HEK293 (cell line): Measurements from ENCODE around the gene SOX12.

Experiments
- YY1 ChIP-seq: fragments of 450-650 bp; formaldehyde crosslinking; IDR thresholded peaks from 2 replicates; pipeline ENCODE4 v1.5.1; 2018; ENCODE audit warnings: missing biosample characterization, missing genetic modification characterization
- ZBTB17 ChIP-seq: fragments of 450-650 bp; formaldehyde crosslinking; IDR thresholded peaks from 2 replicates; pipeline ENCODE4 v1.5.1; 2016; ENCODE audit warnings: missing biosample characterization, missing genetic modification characterization
- ZBTB26 ChIP-seq: fragments of 450-650 bp; formaldehyde crosslinking; optimal IDR thresholded peaks from 2 replicates; pipeline ENCODE3; 2016; ENCODE audit warnings: missing biosample characterization, mild to moderate bottlenecking, missing genetic modification characterization
- ZBTB48 ChIP-seq: fragments of 450-650 bp; formaldehyde crosslinking; IDR thresholded peaks from 2 replicates; pipeline ENCODE4 v1.5.1; 2016; ENCODE audit warnings: missing biosample characterization, missing genetic modification characterization
- ZFP69B ChIP-seq: fragments of 450-650 bp; formaldehyde crosslinking; IDR thresholded peaks from 2 replicates; pipeline ENCODE4 v1.5.1; 2016; ENCODE audit warnings: missing biosample characterization, missing genetic modification characterization
- ZIC2 ChIP-seq: fragments of 450-650 bp; formaldehyde crosslinking; IDR thresholded peaks from 2 replicates; pipeline ENCODE4 v1.5.1; 2016; ENCODE audit warnings: missing biosample characterization, missing genetic modification characterization
- ZNF114 ChIP-seq: fragments of 450-650 bp; formaldehyde crosslinking; IDR thresholded peaks from 2 replicates; pipeline ENCODE4 v1.5.0; 2017; ENCODE audit warnings: missing biosample characterization, missing genetic modification characterization
- ZNF132 ChIP-seq: fragments of 450-650 bp; formaldehyde crosslinking; IDR thresholded peaks from 2 replicates; pipeline ENCODE4 v1.5.1; 2017; ENCODE audit warnings: missing biosample characterization, missing genetic modification characterization, borderline replicate concordance
- ZNF138 ChIP-seq: fragments of 450-650 bp; formaldehyde crosslinking; IDR thresholded peaks from 2 replicates; pipeline ENCODE4 v1.5.1; 2016; ENCODE audit warnings: missing biosample characterization, missing genetic modification characterization, borderline replicate concordance
- ZNF148 ChIP-seq: fragments of 450-650 bp; formaldehyde crosslinking; IDR thresholded peaks from 2 replicates; pipeline ENCODE4 v1.5.0; 2017; ENCODE audit warnings: missing biosample characterization, missing genetic modification characterization, borderline replicate concordance
- ZNF174 ChIP-seq: fragments of 450-650 bp; formaldehyde crosslinking; IDR thresholded peaks from 2 replicates; pipeline ENCODE4 v1.5.0; 2017; ENCODE audit warnings: missing biosample characterization, mild to moderate bottlenecking, missing genetic modification characterization
- ZNF184 ChIP-seq: fragments of 450-650 bp; IDR thresholded peaks from 2 replicates; pipeline ENCODE4 v1.5.1; 2018; ENCODE audit warnings: missing biosample characterization, mild to moderate bottlenecking, missing genetic modification characterization
- ZNF19 ChIP-seq: fragments of 450-650 bp; formaldehyde crosslinking; IDR thresholded peaks from 2 replicates; pipeline ENCODE4; 2016; ENCODE audit warnings: missing biosample characterization, missing genetic modification characterization, low read depth
- ZNF202 ChIP-seq: fragments of 450-650 bp; formaldehyde crosslinking; IDR thresholded peaks from 2 replicates; pipeline ENCODE4 v1.5.1; 2016; ENCODE audit warnings: missing biosample characterization, missing genetic modification characterization, borderline replicate concordance
- ZNF324 ChIP-seq: fragments of 450-650 bp; formaldehyde crosslinking; IDR thresholded peaks from 2 replicates; pipeline ENCODE4 v1.5.1; 2016; ENCODE audit warnings: missing biosample characterization, missing genetic modification characterization
- ZNF394 ChIP-seq: fragments of 450-650 bp; formaldehyde crosslinking; IDR thresholded peaks from 2 replicates; pipeline ENCODE4 v1.5.1; 2016; ENCODE audit warnings: missing biosample characterization, missing genetic modification characterization, mild to moderate bottlenecking, moderate library complexity, borderline replicate concordance
- ZNF530 ChIP-seq: fragments of 450-650 bp; formaldehyde crosslinking; IDR thresholded peaks from 2 replicates; pipeline ENCODE4 v1.5.1; 2016; ENCODE audit warnings: low read depth, missing biosample characterization, missing genetic modification characterization
- ZNF658 ChIP-seq: fragments of 450-650 bp; formaldehyde crosslinking; IDR thresholded peaks from 2 replicates; pipeline ENCODE4; 2016; ENCODE audit warnings: missing biosample characterization, missing genetic modification characterization
- ZNF707 ChIP-seq: fragments of 450-650 bp; formaldehyde crosslinking; IDR thresholded peaks from 2 replicates; pipeline ENCODE4 v1.5.1; 2016; ENCODE audit warnings: missing biosample characterization, missing genetic modification characterization
- TF ChIP-seq, protein P1 (sequence below): fragments of 450-650 bp; formaldehyde crosslinking; IDR thresholded peaks from 2 replicates; pipeline ENCODE4 v1.5.1; 2016; ENCODE audit warnings: missing biosample characterization, missing genetic modification characterization, low read depth
- TF ChIP-seq, protein P2 (sequence below): fragments of 450-650 bp; formaldehyde crosslinking; IDR thresholded peaks from 2 replicates; pipeline ENCODE4 v1.5.1; 2016; ENCODE audit warnings: missing biosample characterization, missing genetic modification characterization, low read depth
- TF ChIP-seq, protein P3 (sequence below): fragments of 450-650 bp; IDR thresholded peaks from 2 replicates; pipeline ENCODE4 v1.5.1; 2018; ENCODE audit warnings: missing biosample characterization, missing genetic modification characterization
- TF ChIP-seq, protein P4 (sequence below): fragments of 450-650 bp; formaldehyde crosslinking; IDR thresholded peaks from 2 replicates; pipeline ENCODE4 v1.5.1; 2017; ENCODE audit warnings: missing biosample characterization, missing genetic modification characterization
- TF ChIP-seq, protein P5 (sequence below): fragments of 450-650 bp; formaldehyde crosslinking; IDR thresholded peaks from 2 replicates; pipeline ENCODE4 v1.5.1; 2016; ENCODE audit warnings: missing biosample characterization, missing genetic modification characterization
- TF ChIP-seq, protein P6 (sequence below): fragments of 450-650 bp; formaldehyde crosslinking; IDR thresholded peaks from 2 replicates; pipeline ENCODE4 v1.5.1; 2017; ENCODE audit warnings: missing biosample characterization, missing genetic modification characterization

The SOX12 gene

DNA sequence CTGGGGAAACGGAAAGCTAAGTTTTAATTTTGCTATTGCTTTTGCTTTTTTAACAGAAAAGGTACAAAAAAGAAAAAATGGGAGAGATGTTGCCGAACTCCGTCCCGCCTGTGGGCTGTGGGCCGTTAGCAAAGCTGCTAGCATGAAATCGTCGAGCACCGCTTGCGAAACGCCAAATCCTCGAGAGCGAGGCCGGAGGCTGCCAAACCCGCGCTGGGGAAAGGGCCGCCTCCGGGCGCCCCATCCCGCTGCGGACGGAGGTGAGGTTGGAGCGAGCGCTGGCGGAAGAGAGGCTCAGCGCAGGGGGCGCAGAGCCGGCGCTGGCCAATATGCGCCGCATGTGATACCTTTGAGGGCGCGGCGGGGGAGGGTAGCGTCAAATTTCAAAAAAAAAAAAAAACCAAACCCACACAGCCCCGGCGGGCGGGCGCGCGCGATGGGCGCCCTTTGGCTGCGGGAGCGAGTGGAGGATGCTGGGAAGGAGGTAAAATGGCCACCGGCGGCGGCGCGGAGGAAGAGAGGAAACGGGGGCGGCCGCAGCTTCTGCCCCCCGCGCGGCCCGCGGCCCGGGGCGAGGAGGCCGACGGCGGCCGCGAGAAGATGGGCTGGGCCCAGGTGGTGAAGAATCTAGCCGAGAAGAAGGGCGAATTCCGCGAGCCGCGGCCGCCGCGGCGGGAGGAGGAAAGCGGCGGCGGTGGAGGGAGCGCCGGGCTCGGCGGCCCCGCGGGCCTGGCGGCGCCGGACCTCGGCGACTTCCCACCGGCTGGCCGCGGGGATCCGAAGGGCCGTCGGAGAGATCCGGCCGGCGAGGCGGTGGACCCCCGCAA, 28.0 kb upstream of the SOX12 start, which contains the start of gene ZCCHC3 (continued):
- TF ChIP-seq, protein P1, sequence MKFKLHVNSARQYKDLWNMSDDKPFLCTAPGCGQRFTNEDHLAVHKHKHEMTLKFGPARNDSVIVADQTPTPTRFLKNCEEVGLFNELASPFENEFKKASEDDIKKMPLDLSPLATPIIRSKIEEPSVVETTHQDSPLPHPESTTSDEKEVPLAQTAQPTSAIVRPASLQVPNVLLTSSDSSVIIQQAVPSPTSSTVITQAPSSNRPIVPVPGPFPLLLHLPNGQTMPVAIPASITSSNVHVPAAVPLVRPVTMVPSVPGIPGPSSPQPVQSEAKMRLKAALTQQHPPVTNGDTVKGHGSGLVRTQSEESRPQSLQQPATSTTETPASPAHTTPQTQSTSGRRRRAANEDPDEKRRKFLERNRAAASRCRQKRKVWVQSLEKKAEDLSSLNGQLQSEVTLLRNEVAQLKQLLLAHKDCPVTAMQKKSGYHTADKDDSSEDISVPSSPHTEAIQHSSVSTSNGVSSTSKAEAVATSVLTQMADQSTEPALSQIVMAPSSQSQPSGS (tag by site-specific recombination), result no peak
- TF ChIP-seq, protein P2, sequence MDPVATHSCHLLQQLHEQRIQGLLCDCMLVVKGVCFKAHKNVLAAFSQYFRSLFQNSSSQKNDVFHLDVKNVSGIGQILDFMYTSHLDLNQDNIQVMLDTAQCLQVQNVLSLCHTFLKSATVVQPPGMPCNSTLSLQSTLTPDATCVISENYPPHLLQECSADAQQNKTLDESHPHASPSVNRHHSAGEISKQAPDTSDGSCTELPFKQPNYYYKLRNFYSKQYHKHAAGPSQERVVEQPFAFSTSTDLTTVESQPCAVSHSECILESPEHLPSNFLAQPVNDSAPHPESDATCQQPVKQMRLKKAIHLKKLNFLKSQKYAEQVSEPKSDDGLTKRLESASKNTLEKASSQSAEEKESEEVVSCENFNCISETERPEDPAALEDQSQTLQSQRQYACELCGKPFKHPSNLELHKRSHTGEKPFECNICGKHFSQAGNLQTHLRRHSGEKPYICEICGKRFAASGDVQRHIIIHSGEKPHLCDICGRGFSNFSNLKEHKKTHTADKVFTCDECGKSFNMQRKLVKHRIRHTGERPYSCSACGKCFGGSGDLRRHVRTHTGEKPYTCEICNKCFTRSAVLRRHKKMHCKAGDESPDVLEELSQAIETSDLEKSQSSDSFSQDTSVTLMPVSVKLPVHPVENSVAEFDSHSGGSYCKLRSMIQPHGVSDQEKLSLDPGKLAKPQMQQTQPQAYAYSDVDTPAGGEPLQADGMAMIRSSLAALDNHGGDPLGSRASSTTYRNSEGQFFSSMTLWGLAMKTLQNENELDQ (tag by site-specific recombination), result no peak
- TF ChIP-seq ZNF19 (tag by site-specific recombination) (no peak), ZNF114 (tag by site-specific recombination) (no peak), ZNF707 (tag by site-specific recombination) (no peak), ZNF174 (tag by site-specific recombination) (no peak), ZNF138 (tag by site-specific recombination) (no peak), YY1 (tag by site-specific recombination) (peak; percentile 89), ZNF202 (tag by site-specific recombination) (no peak), ZNF184 (tag by site-specific recombination) (peak; percentile 49; the same call in 1 of the 2 replicates), ZBTB26 (tag by site-specific recombination) (peak; percentile 91), ZNF530 (tag by site-specific recombination) (no peak), ZNF148 (tag by site-specific recombination) (no peak), ZBTB17 (tag by site-specific recombination) (peak; percentile 92), ZNF324 (peak; percentile 82), ZIC2 (peak; percentile 96), ZNF658 (tag by site-specific recombination) (no peak), ZNF132 (no peak), ZBTB48 (tag by site-specific recombination) (no peak), ZFP69B (peak; percentile 60; the same call in 1 of the 2 replicates), ZNF394 (tag by site-specific recombination) (no peak; the same call in 1 of the 2 replicates)
- TF ChIP-seq, protein P3, sequence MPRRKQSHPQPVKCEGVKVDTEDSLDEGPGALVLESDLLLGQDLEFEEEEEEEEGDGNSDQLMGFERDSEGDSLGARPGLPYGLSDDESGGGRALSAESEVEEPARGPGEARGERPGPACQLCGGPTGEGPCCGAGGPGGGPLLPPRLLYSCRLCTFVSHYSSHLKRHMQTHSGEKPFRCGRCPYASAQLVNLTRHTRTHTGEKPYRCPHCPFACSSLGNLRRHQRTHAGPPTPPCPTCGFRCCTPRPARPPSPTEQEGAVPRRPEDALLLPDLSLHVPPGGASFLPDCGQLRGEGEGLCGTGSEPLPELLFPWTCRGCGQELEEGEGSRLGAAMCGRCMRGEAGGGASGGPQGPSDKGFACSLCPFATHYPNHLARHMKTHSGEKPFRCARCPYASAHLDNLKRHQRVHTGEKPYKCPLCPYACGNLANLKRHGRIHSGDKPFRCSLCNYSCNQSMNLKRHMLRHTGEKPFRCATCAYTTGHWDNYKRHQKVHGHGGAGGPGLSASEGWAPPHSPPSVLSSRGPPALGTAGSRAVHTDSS (tag by site-specific recombination), result no peak
- TF ChIP-seq, protein P4, sequence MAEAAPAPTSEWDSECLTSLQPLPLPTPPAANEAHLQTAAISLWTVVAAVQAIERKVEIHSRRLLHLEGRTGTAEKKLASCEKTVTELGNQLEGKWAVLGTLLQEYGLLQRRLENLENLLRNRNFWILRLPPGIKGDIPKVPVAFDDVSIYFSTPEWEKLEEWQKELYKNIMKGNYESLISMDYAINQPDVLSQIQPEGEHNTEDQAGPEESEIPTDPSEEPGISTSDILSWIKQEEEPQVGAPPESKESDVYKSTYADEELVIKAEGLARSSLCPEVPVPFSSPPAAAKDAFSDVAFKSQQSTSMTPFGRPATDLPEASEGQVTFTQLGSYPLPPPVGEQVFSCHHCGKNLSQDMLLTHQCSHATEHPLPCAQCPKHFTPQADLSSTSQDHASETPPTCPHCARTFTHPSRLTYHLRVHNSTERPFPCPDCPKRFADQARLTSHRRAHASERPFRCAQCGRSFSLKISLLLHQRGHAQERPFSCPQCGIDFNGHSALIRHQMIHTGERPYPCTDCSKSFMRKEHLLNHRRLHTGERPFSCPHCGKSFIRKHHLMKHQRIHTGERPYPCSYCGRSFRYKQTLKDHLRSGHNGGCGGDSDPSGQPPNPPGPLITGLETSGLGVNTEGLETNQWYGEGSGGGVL, result peak; percentile 70
- TF ChIP-seq, protein P5, sequence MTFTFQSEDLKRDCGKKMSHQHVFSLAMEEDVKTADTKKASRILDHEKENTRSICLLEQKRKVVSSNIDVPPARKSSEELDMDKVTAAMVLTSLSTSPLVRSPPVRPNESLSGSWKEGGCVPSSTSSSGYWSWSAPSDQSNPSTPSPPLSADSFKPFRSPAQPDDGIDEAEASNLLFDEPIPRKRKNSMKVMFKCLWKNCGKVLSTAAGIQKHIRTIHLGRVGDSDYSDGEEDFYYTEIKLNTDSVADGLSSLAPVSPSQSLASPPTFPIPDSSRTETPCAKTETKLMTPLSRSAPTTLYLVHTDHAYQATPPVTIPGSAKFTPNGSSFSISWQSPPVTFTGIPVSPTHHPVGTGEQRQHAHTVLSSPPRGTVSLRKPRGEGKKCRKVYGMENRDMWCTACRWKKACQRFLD (tag by site-specific recombination), result no peak
- TF ChIP-seq, protein P6, sequence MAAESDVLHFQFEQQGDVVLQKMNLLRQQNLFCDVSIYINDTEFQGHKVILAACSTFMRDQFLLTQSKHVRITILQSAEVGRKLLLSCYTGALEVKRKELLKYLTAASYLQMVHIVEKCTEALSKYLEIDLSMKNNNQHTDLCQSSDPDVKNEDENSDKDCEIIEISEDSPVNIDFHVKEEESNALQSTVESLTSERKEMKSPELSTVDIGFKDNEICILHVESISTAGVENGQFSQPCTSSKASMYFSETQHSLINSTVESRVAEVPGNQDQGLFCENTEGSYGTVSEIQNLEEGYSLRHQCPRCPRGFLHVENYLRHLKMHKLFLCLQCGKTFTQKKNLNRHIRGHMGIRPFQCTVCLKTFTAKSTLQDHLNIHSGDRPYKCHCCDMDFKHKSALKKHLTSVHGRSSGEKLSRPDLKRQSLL (tag by site-specific recombination), result no peak
